Esophagus muscularis mucosa (tissue), 3 donors: ENCODE measurements around the gene HEBP2.

Experiments
- POLR2A ChIP-seq: fragments of 450-650 bp; IDR thresholded peaks from one replicate; pipeline ENCODE4 v1.6.1; 2017; ENCODE audit warnings: antibody characterized with exemption, moderate library complexity, mild to moderate bottlenecking, low read depth
- TF ChIP-seq, protein P1 (sequence below), 3 experiments: fragments of 200-600 bp in 2 of 3; fragments of 450-650 bp in 1 of 3; sonication (generic) in 2 of 3; IDR thresholded peaks; one replicate each; pipeline ENCODE4 v1.5.1; 2017 to 2019; ENCODE audit warnings: antibody characterized with exemption in 3 of 3, mild to moderate bottlenecking in 2 of 3, moderate library complexity in 1 of 3

DNA sequence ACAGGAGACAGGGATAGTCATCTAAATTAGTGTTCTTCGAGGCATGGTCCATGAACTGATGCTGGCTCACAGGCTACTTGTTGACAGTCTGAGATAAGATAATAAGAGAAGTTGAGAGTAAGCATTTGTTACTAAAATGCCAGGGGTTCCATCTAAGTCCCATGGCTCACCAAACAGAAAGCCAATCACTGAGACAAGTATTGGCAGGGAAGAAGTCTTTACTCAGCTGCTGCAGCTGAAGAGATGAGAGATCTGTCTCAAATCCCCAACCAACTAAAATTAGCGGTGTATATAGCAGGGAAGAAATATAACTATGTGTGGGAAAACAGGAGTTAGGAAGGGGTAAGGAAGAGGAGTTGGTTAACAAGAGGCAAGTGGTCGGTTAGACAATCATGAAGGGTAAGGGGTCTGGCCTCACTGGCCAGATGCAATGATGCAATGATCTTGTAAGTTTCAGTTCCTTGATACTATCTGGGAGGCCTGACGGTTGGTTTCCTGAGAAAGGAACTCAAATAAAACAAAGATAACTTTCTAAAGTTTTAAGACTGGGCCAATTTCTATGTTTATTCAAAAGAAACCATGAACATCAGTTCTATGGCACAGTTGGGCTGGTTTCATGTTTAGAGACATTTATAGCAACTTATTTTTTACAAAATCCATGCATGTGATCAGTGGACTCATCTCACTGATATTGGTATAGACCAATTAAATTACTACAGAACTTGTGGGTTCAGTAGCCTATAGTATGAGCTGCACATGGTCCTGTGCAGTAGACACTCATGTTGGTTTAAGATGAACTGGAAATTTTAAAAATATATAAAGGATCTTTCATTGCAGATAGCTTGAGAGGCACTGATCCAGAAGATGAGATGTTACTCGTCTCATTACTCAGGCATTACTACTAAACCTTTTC lies 9.9 kb upstream of the HEBP2 start:
- no peak for TF ChIP-seq POLR2A
- TF ChIP-seq, protein P1, sequence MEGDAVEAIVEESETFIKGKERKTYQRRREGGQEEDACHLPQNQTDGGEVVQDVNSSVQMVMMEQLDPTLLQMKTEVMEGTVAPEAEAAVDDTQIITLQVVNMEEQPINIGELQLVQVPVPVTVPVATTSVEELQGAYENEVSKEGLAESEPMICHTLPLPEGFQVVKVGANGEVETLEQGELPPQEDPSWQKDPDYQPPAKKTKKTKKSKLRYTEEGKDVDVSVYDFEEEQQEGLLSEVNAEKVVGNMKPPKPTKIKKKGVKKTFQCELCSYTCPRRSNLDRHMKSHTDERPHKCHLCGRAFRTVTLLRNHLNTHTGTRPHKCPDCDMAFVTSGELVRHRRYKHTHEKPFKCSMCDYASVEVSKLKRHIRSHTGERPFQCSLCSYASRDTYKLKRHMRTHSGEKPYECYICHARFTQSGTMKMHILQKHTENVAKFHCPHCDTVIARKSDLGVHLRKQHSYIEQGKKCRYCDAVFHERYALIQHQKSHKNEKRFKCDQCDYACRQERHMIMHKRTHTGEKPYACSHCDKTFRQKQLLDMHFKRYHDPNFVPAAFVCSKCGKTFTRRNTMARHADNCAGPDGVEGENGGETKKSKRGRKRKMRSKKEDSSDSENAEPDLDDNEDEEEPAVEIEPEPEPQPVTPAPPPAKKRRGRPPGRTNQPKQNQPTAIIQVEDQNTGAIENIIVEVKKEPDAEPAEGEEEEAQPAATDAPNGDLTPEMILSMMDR (IDR thresholded peaks at IDR 0.05), result no peak
